K562 (cell line): ENCODE measurements around the gene FASTKD1.

Experiments used
- AFF4 ChIP-seq: sonication (generic); formaldehyde crosslinking; IDR thresholded peaks from 2 replicates; pipeline ENCODE4 v1.8.0; 2023; ENCODE audit warnings: mild to moderate bottlenecking, missing genetic modification reagents
- CTCF ChIP-seq, 3 experiments: IDR thresholded peaks in 2 of 3; conservative IDR thresholded peaks in 1 of 3; 2 replicates each; pipeline ENCODE4 v1.5.1; 2011 to 2012; ENCODE audit warnings: low read length in 3 of 3, mild to moderate bottlenecking in 3 of 3, control low read depth in 2 of 3, improper control_type of control experiment in 1 of 3, inconsistent platforms in 1 of 3, low read depth in 1 of 3, mixed read lengths in 1 of 3, moderate library complexity in 1 of 3; ENCODE audit not compliant: insufficient read depth in 2 of 3
- JUND ChIP-seq, 2 experiments: IDR thresholded peaks; 2 replicates in 1 of 2; 3 replicates in 1 of 2; pipeline ENCODE4 v1.6.1; 2011; ENCODE audit warnings: borderline replicate concordance in 2 of 2, low read depth in 2 of 2, low read length in 2 of 2, improper control_type of control experiment in 1 of 2, missing biosample characterization in 1 of 2, missing genetic modification characterization in 1 of 2, missing genetic modification reagents in 1 of 2
- POLR2A ChIP-seq: fragments of 450-650 bp; conservative IDR thresholded peaks from 2 replicates; pipeline ENCODE4 v1.6.1; 2016
- SPI1 ChIP-seq: IDR thresholded peaks from 2 replicates; pipeline ENCODE4 v1.6.1; 2011; ENCODE audit warnings: low read depth, low read length, control low read depth, borderline replicate concordance
- ZNF695 ChIP-seq: fragments of 450-650 bp; formaldehyde crosslinking; IDR thresholded peaks from 2 replicates; pipeline ENCODE4 v1.4.0; 2020; ENCODE audit warnings: mild to moderate bottlenecking, moderate library complexity

GRCh38 chr2:169513926-169514325, 59.7 kb downstream of the FASTKD1 start:
- TF ChIP-seq CTCF (IDR thresholded peaks at IDR 0.05 in 2 of 3, conservative IDR thresholded peaks at IDR 0.05 in 1 of 3; ENCODE audit: insufficient read depth in 2 of 3, low read depth in 1 of 3, low read length in 3 of 3) = no peak
- TF ChIP-seq AFF4 (CRISPR knock-in tag) = no peak
- TF ChIP-seq SPI1 = no peak
- no peak for TF ChIP-seq ZNF695
- no peak for TF ChIP-seq POLR2A
- TF ChIP-seq JUND (IDR thresholded peaks at IDR 0.05; ENCODE audit: borderline replicate concordance, low read depth, low read length) = no peak
- TF ChIP-seq JUND (tag; IDR thresholded peaks at IDR 0.05; ENCODE audit: borderline replicate concordance, low read depth, low read length) = no peak
